HG03342 (cell line): Measurements from ENCODE around the gene G6PC1.
"Not testable (repeated sequence)": the region's sequence is repeated elsewhere in the genome, so short reads cannot be mapped to it uniquely, and the experiment has no call there.

Source experiments
- ATAC-seq: cut with Tn5 transposase; IDR thresholded peaks from one replicate; pipeline ENCODE4 v1.9.1; 2021; ENCODE audit warnings: mild to moderate bottlenecking, moderate library complexity; ENCODE audit not compliant: unreplicated experiment

Gene G6PC1

GRCh38 chr17:42873315-42873714, 27.3 kb upstream of the G6PC1 start:
- ATAC-seq: no peak

- not testable (repeated sequence) for ATAC-seq
Observed at GRCh38 chr17:42873932-42874695, 26.5 kb upstream of the G6PC1 start.

- no peak for ATAC-seq
Observed at GRCh38 chr17:42877037-42877436, 23.6 kb upstream of the G6PC1 start.

- no peak for ATAC-seq
Observed at GRCh38 chr17:42878123-42878880, 22.3 kb upstream of the G6PC1 start.

- ATAC-seq: no peak
Observed at GRCh38 chr17:42878924-42879595, 21.5 kb upstream of the G6PC1 start.

- ATAC-seq: no peak
Observed at GRCh38 chr17:42879596-42879985, 21.0 kb upstream of the G6PC1 start.

GRCh38 chr17:42880776-42881310, 19.8 kb upstream of the G6PC1 start:
- ATAC-seq: no peak

GRCh38 chr17:42881706-42882105, 18.9 kb upstream of the G6PC1 start:
- not testable (repeated sequence) for ATAC-seq

- ATAC-seq: no peak
Observed at GRCh38 chr17:42882166-42882565, 18.4 kb upstream of the G6PC1 start.

- ATAC-seq: no peak
Observed at GRCh38 chr17:42883802-42884558, 16.6 kb upstream of the G6PC1 start.

GRCh38 chr17:42885806-42886205, 14.8 kb upstream of the G6PC1 start:
- not testable (repeated sequence) for ATAC-seq

GRCh38 chr17:42886283-42887176, 14.1 kb upstream of the G6PC1 start:
- ATAC-seq: no peak

- ATAC-seq: no peak
Observed at GRCh38 chr17:42889809-42890208, 10.8 kb upstream of the G6PC1 start.

- ATAC-seq: no peak
Observed at GRCh38 chr17:42891539-42892152, 9.0 kb upstream of the G6PC1 start.

- no peak for ATAC-seq
Observed at GRCh38 chr17:42893359-42893758, 7.2 kb upstream of the G6PC1 start.

- ATAC-seq: no peak
Observed at GRCh38 chr17:42894283-42895184, 6.1 kb upstream of the G6PC1 start.

- ATAC-seq: no peak
Observed at GRCh38 chr17:42895185-42895555, 5.4 kb upstream of the G6PC1 start.

- ATAC-seq: no peak
Observed at GRCh38 chr17:42898147-42898811, 2.3 kb upstream of the G6PC1 start.
